Muscle of back (tissue), 13 donors: Measurements from ENCODE around the gene NUBP2. TPM values are rescaled to one million over a fixed set of nuclear protein-coding genes. Genes with fewer than 3 reads are reported as not detected.

Source experiments
- DNase-seq, 3 donors: peaks; one replicate each; pipeline versions ENCODE4 v3.0.0 to v3.0.0-alpha.2; 2013
- long read RNA-seq, 9 donors: transcript quantifications; one replicate each; lab custom pipeline, GENCODE V29; 2026
- polyA plus RNA-seq, 10 donors: library from polyadenylated mRNA; unstranded; fragments of 120-200 nt; gene quantifications; one replicate each; pipeline ENCODE4 v1.2.1, GENCODE V29; 2013; ENCODE audit not compliant: insufficient read length in 10 of 10

Gene NUBP2, protein sequence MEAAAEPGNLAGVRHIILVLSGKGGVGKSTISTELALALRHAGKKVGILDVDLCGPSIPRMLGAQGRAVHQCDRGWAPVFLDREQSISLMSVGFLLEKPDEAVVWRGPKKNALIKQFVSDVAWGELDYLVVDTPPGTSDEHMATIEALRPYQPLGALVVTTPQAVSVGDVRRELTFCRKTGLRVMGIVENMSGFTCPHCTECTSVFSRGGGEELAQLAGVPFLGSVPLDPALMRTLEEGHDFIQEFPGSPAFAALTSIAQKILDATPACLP
- 10 to 100 TPM; 28.6 to 49.6 (median 35.7) TPM for polyA plus RNA-seq
- long read RNA-seq, donor 1, transcript NUBP2-215 (6 exons, 1,173 nt) = minor isoform, 10 of 22 reads
- long read RNA-seq, donor 1, transcript NUBP2-201 (7 exons, 1,413 nt) = major isoform, 12 of 22 reads
- long read RNA-seq, donor 1, partial matches to known transcripts = 0 of 22 reads
- long read RNA-seq, donor 1, other reads (novel, unspliced or antisense) = 0 of 22 reads
- long read RNA-seq, donor 2, transcript NUBP2-215 (6 exons, 1,173 nt) = major isoform, 8 of 12 reads
- long read RNA-seq, donor 2, partial matches to known transcripts = 0 of 12 reads
- long read RNA-seq, donor 2, other reads (novel, unspliced or antisense) = 0 of 12 reads
- long read RNA-seq, donor 3 = 0 reads
- long read RNA-seq, donor 4, transcript NUBP2-215 (6 exons, 1,173 nt) = major isoform, 6 of 11 reads
- long read RNA-seq, donor 4, partial matches to known transcripts = 0 of 11 reads
- long read RNA-seq, donor 4, other reads (novel, unspliced or antisense) = 0 of 11 reads
- long read RNA-seq, donor 5, transcript NUBP2-215 (6 exons, 1,173 nt) = major isoform, 19 of 30 reads
- long read RNA-seq, donor 5, transcript NUBP2-201 (7 exons, 1,413 nt) = minor isoform, 11 of 30 reads
- long read RNA-seq, donor 5, partial matches to known transcripts = 0 of 30 reads
- long read RNA-seq, donor 5, other reads (novel, unspliced or antisense) = 0 of 30 reads
- long read RNA-seq, donor 6, transcript NUBP2-201 (7 exons, 1,413 nt) = major isoform, 12 of 25 reads
- long read RNA-seq, donor 6, transcript NUBP2-215 (6 exons, 1,173 nt) = minor isoform, 11 of 25 reads
- long read RNA-seq, donor 6, partial matches to known transcripts = 0 of 25 reads
- long read RNA-seq, donor 6, other reads (novel, unspliced or antisense) = 0 of 25 reads
- long read RNA-seq, donor 7, transcript NUBP2-201 (7 exons, 1,413 nt) = major isoform, 13 of 19 reads
- long read RNA-seq, donor 7, transcript NUBP2-215 (6 exons, 1,173 nt) = minor isoform, 5 of 19 reads
- long read RNA-seq, donor 7, partial matches to known transcripts = 0 of 19 reads
- long read RNA-seq, donor 7, other reads (novel, unspliced or antisense) = 0 of 19 reads
- long read RNA-seq, donor 8, transcript NUBP2-201 (7 exons, 1,413 nt) = major isoform, 6 of 12 reads
- long read RNA-seq, donor 8, transcript NUBP2-215 (6 exons, 1,173 nt) = minor isoform, 5 of 12 reads
- long read RNA-seq, donor 8, partial matches to known transcripts = 0 of 12 reads
- long read RNA-seq, donor 8, other reads (novel, unspliced or antisense) = 0 of 12 reads
- long read RNA-seq, donor 9, partial matches to known transcripts = 0 of 6 reads
- long read RNA-seq, donor 9, other reads (novel, unspliced or antisense) = 0 of 6 reads

DNA sequence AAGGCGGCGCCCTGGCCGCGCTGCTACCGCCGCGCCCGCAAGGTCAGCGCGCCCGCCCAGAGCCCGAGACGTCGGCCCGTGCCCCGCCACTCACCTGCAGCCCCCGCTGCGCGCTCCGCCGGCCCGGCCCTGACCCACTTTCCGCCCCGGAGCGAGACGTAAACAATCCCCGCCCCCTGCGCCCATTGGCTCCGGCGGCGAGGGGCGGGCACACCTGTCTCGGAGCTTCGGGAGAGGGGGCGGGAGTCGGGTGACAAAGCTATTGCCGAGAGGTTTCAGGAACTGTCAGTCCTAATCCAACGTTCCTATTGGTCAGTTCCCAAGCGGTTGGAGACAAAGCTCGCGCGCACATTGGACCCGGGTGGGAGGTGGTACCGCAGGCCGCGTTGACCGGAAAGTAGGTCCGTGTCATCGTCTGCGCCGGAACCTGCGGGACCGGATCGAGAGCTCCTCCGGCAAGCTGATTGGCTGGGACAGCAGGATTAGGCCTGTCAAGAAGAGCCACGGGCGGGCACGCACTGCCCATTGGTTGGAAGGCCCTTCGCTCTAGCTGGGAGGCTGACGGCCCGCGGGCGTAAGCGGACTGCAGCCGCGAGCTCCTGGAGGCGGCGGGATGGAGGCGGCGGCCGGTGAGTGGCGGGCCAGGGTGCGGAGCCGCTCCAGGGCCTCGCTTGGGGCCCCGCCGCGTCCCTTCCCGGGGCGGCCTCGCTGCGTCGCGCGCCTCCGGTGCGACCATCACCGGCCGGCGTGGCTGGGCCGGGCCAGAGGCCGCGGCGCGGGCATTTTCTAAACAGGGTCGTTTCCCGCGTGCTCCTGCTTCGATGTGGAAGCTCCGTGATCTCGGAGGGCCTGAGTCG is at the start of gene NUBP2, which contains the start of gene SPSB3:
TSS of gene NUBP2 (plus strand) at position 553 of the 857 bp plus-strand sequence. CDS start at position 614, 61 bp downstream.
TSS of gene SPSB3 (minus strand) at position 164 of the 857 bp plus-strand sequence. CDS start 1,088 bp downstream, outside the sequence.
- peak; percentile 100 for DNase-seq

DNA sequence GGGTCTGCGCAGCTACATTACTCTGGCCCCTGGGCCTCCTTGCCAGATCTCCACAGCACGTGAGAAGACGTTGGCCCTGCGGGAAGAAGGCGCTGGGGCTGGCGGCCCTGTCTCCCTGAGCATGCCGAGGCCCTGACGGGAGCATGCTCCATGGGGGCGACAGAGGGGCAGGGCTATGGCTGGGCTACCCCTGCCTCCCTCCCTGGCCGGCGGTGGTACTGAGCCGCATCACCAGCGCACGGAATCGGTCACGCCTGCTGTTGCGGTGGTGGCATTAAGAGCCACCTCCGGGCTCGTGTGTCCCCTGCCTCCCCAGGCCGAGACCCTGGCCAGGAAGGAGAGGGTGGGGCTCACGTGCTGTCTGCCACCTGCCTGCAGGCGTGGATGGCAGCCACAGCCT is 48.6 kb upstream of the NUBP2 start:
- DNase-seq = no peak

DNA sequence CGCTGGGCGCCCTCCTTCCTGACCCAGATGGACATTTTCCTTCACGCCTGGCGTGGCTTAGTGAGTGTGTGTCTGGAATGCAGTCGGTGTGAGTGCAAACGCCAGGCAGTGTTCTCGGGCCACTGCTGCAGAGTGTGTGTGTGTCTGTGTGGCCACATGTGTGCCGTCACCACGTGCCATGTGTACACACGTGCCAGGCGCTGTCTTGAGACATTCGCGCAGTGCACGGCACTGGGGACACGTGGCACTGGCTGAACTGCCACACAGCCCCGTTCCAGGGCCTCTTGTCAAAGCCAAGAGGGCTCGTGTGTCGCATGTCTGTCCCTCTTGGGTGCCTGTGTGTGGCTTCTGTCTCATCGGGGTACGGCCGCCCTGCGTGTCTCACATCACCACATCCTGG is 47.9 kb upstream of the NUBP2 start:
- no peak for DNase-seq

DNA sequence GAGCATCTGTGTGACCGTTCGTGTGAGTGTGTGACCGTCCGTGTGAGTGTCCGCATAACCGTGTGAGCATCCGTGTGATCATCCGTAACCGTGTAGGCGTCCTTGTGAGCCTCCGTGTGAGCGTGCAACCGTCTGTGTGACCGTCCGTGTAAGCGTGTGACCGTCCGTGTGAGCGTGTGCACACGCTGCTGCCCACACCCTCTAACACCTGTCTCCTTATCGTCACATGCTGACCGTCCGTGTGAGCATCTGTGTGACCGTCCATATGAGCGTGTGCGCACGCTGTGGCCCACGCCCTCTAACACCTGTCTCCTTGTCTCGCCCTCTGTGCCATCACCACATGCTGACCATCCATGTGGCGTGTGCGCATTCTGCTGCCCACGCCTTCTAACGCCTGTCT is 42.5 kb upstream of the NUBP2 start:
- no peak for DNase-seq

DNA sequence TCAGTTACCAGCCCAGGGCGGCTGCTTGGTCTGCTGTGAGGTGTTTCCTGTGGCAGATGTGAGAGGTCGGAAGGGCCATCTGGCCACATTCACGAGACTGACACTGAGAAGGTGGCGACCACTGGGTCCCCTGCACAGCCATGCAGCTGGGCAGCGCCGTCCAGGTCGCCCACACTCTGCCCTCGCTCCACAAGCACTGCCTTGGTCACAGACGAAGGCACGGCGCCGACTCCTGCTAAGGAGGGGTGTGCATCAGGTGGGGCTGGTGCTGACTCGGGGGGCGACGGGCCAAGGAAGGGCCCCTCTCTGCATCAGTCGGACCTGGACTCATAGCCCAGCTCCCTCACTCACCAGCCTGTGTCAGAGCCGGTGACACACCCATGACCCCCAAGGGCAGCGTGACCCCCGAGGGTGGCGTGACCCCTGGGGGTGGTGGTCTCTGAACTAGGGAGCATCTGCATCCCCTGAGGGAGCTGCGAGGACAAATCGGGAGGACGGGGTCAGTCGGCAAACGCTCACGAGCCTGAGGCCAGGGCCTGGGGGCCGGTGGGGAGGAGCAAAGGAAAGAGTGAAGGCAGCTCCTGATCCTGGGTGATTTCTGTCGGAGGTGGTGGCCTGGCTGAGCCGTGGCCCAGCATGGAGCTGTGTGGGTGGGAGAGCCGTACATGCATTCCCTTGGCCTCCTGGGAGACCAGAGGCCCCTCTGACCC is 41.8 kb upstream of the NUBP2 start:
- DNase-seq = no peak

DNA sequence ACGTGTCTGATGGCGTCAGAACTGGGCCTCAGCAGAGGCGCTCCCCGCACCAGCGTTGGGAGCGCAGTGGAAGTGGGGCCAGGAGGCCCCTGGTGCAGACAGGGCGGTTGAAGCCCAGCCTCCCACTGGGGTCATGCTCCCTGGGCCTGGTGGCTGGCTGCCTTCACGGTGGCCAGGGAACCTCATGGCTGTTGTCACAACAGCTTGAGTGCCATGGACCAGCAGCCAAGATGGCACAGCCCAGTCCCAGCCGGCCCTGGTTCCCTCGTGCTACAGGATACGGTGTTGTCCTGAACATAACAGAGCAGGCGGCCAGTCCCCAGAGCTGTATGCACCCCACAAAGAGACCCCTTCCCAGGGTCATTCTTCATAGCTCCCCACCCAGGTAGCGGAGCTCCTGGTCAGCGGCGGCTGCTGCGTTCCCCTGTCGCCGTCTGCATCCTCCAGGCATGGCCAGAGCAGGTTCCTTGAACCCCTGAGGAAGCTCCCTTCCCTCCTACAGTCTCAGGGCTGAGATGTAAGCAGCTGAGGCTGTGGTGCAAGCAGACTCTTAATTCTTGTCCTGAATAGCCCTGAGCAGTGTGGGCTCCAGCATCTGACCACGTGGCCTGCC is 41.1 kb upstream of the NUBP2 start:
- no peak for DNase-seq

DNA sequence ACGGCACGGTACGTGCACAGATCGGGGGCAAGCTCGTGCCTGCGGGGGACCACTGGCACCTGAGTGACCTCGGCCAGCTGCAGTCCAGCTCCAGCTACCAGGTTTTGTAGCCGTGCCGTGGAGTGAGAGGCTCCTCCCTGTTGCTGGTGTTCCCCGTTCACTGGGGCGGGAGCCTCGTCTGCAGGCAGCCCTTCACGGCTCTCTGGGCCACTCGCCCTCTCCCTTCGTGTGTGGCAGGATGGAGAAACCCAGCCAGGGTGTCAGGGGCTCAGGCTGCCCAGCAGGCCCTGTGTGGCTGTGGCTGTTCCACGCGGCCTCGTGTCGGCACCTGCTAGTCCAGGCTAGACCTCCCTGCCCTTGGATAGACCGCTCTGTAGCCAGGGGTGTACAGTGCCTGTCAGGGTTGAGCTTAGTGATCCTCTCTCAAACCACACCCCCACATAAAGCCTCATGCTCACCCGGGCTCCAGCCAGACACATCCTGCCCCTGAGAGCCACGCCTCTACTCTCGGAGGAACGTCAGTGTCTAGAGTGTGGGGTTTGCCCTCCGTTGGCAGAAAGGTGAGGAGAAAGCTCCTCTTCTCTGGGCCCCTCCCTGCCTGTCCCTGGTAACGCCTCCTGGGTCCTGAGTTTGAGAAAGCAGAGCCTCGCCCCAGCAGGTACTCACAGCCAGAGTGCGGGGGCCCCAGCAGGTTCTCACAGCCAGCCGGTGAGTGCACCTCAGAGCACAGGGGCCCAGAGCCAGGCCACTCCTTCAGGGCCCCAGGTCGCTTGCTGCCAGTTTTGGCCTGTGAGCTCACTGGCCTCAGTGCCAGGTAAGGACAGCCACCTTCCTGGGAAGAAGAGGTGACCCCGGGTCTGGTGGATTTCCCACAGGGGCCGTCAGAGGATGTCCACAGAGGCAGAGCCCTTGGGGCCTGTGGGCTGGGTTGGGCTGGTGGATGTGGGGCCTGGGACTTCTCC is 39.1 kb upstream of the NUBP2 start:
- DNase-seq = no peak

DNA sequence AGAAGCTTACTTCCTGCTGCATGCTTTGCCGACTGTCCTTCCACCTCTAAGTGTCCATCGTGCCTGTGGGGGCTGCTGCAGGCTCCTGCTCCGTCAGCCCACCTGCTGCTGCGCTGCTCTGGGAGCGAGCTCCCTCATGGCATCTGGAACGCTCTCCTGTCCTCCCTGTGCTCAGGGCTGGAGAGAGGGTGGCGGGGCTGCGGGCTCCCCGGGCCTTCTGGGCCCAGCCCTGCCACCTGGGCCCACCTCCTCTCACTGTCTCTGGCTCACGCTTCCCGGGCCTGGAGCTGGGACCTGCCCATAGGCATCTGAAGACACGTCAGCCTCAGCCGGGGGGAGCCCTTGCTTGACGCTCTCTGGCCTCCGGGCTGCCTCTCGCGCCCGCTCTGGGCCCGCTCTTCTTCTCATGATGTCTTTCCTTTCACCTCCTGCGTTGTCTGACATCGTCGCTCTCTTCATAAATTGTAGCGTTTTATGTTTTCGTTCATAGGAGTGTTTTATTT is 38.4 kb upstream of the NUBP2 start:
- DNase-seq = no peak

DNA sequence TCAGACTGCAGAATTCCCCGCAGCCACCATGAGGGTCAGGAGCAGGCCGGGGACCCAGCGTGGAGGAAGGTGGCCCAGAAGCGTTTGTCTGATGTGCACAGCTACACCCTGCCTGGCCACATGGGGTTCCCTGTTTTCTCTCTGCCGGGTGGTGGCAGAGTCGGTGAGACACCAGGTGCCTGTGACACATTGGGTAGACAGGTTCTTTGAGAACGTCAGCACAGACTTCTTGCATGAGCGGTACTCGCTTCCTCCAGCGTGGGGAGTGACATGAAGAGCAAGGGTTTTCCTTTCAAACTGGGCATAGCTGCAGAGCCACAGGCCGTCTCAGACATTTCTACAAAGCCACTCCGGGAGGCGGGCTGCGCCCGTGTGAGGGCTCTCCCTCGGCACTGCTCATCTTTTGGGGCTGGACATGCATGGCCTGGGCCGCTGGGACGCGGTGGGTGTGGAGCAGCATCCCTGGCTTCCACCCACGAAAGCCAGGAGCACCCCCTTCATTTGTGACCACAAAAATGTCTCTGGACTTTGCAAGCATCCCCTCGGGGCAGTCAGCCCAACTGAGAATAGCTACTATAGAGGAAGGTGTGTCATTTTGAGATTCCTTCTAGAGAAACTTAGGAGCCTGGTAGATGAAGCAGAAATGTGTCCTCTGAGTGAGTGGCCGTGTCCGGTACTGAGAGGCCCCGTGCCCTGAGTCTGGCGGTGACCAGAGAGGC is 37.4 kb upstream of the NUBP2 start:
- peak in 1 of 3 donors; percentile 28 for DNase-seq

DNA sequence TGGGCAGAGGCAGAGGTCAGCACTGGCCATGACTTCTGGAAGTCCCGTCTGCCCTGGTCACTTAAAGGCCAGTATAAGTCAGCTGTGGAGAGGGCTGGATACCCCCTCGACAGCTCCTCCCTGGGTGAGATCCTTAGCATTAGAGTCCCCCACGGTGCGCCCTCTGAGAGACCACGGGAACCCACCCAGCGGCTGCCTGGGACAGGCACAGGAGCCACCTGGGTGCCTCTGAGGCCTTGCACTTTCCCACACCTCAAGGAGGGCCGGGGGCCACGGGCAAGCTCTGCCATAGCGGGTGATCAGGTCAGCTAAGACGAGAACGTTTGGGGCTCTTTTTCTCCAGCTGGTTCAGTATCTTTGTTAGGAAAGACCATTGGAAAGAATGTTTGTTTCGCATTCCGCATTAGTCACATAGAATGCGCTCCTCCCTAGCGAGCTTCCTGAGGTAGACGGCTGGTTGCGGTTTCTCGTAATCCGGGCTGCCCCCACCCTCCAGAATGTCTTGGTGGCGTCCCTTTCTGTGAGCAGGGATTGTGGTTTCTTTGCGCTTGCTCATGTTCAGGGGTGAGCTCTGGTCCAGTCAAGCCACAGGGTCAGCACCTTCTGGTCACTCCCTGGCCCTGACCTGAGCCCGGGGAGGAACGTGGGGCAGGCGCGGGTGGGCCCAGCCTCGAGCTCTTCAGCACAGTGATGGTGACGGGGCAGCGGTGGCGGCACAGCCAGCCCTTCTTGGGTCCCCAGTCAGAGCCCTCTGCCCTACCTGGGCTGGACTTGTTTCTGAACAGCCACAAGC is 36.7 kb upstream of the NUBP2 start:
- no peak for DNase-seq

DNA sequence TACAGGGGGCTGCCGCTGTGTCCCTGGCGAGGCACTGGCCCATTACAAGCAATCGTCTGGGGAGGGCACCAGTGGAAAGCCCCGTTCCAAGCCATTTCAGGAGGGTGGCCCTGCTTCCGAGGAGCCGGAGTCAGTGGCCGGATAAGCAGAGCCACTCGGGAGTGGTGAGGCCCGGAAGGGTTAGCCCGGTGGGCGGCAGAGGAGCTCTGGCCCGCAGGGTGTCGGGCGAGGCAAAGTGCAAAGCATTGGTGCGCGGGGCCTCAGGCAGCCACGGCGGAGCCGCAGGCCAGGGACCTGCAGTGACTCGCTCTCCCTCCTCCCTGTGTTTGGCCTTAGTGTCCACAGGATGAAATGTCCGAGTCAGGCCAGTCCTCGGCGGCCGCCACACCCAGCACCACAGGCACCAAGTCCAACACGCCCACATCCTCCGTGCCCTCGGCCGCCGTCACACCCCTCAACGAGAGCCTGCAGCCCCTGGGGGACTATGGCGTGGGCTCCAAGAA is 36.0 kb upstream of the NUBP2 start:
- no peak for DNase-seq

DNA sequence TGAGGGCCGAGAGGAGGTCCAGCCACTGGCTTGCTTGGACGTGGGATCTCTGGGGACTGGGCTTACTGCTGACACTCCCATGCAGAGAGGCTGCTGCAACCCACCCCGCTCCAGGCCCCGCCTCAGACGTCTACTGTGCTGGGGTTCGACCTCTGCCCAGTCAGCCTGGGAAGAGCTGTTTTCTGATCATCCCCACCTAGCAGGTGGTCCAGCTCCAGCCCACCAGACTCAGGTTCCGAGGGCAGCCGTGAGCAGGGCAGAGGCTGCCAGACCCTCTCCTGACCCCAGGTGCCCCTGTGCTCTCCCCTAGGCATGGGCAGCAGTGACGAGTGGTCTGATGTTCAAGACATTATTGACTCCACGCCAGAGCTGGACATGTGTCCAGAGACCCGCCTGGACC is 34.8 kb upstream of the NUBP2 start:
- DNase-seq = no peak

DNA sequence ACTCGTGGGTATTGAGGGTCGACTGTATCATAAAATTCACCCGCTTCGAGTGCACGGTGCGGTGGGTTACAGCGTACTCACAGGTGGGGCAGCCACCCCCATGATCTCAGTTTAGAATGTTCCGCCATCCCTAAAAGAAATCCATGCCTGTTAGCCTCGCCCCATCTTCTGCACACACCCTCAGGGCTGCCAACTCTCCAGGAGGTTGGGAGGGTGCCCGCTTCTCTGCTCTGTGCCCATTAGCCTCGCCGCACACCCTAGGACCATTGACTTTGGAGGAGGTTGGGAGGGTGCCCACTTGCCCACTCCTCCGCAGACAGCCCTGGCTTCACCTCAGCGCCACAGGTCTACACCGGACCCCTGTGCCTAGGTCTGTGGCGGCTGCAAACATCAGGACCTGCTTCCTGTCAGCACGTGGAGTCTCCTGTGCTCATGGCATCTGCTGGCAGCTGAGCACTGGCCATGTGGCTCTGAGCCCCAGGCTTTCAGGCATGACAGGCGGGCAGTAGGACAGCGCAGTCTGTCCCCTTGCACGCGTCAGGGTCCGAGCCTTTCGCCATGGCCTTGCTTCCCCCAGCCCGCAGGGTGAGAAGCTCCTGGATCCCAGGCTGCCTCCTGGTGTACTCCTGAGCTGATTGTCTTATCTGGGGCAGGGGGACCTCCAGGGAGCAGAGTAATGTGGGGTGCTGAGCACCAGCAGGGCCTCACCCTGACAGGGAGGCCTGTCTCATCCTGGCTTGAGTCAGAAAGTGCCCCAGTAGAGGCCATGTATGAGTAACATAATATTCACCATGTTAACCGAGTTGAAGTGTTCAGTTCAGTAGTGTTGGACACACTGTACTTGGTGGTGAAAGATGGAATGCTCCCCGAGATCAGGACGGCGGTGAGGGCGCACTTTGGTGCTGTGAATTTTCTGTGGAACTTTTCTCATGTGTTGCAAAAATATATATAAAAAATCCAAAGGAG is 33.3 kb upstream of the NUBP2 start:
- no peak for DNase-seq

DNA sequence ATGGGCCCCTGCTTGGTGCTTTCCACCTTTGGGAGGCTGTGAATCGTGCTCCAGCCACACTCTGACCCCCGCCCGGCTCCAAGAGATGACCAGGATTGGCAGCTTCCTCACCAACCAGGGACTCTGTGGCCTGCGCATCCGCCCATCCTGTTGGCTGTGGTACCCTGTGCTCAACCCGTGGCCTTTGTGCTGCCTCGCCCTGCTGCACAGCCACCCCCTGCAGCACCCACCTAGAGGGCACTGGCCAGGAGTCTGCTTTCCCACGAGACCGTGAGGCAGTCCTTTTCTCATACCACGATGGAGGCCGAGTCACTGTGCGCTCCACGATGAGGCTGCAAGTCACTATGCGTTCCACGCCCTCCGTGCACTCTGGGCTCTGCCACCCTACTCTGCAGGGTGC is 30.8 kb upstream of the NUBP2 start:
- no peak for DNase-seq
